Epithelial cell of esophagus (primary cell): ENCODE results near the gene NELL1.
"Not testable (repeated sequence)": the region's sequence is repeated elsewhere in the genome, so short reads cannot be mapped to it uniquely, and the experiment has no call there.

Experiments
- DNase-seq: peaks from one replicate; pipeline ENCODE4 v3.0.0; 2010; ENCODE audit warnings: low read depth
- H3K4me3 ChIP-seq: 2 replicates; pipeline ENCODE4 v1.5.1; 2011; ENCODE audit warnings: mild to moderate bottlenecking, low read length, control low read depth
- TF ChIP-seq, protein P1 (sequence below): IDR thresholded peaks from 2 replicates; pipeline ENCODE4 v1.5.1; 2011; ENCODE audit warnings: low read depth, mild to moderate bottlenecking, low read length, control low read depth, inconsistent platforms; ENCODE audit not compliant: insufficient read depth; ENCODE audit errors: missing control alignments

NELL1 gene

GRCh38 chr11:21254790-21255189 is 585.4 kb downstream of the NELL1 start:
- no peak overlapping the region for H3K4me3 ChIP-seq
- no peak for DNase-seq
- TF ChIP-seq, protein P1, sequence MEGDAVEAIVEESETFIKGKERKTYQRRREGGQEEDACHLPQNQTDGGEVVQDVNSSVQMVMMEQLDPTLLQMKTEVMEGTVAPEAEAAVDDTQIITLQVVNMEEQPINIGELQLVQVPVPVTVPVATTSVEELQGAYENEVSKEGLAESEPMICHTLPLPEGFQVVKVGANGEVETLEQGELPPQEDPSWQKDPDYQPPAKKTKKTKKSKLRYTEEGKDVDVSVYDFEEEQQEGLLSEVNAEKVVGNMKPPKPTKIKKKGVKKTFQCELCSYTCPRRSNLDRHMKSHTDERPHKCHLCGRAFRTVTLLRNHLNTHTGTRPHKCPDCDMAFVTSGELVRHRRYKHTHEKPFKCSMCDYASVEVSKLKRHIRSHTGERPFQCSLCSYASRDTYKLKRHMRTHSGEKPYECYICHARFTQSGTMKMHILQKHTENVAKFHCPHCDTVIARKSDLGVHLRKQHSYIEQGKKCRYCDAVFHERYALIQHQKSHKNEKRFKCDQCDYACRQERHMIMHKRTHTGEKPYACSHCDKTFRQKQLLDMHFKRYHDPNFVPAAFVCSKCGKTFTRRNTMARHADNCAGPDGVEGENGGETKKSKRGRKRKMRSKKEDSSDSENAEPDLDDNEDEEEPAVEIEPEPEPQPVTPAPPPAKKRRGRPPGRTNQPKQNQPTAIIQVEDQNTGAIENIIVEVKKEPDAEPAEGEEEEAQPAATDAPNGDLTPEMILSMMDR: no peak

DNA sequence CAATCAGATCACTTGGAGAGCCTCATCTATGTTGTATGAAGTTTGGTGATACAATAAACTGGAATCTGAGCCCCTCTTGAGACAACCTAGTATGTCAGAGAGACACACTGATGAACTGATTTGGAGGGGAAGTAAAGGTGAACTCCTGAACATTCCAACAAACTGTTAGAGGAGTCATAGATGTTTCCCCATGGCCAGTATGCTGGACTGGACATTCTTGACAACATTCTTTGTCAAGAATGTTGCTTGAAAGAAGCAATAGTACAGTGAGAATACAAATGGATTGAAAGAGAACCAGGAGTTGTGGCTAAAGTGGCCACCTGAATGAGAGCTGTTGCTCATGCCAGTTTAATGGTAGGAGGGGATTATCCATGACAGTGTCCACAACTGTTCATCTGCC is 588.1 kb downstream of the NELL1 start:
- no peak overlapping the region for H3K4me3 ChIP-seq
- DNase-seq: no peak
- TF ChIP-seq, protein P1: no peak

- no peak overlapping the region for H3K4me3 ChIP-seq
- DNase-seq: no peak
- TF ChIP-seq, protein P1: no peak
Measured at GRCh38 chr11:21258414-21258813, 589.0 kb downstream of the NELL1 start.

- H3K4me3 ChIP-seq: no peak overlapping the region
- DNase-seq: no peak
- TF ChIP-seq, protein P1: no peak
Measured at GRCh38 chr11:21260101-21260500, 590.7 kb downstream of the NELL1 start.

GRCh38 chr11:21262992-21263391 is 593.6 kb downstream of the NELL1 start:
- DNase-seq: no peak
- no peak overlapping the region for H3K4me3 ChIP-seq
- TF ChIP-seq, protein P1: no peak

DNA sequence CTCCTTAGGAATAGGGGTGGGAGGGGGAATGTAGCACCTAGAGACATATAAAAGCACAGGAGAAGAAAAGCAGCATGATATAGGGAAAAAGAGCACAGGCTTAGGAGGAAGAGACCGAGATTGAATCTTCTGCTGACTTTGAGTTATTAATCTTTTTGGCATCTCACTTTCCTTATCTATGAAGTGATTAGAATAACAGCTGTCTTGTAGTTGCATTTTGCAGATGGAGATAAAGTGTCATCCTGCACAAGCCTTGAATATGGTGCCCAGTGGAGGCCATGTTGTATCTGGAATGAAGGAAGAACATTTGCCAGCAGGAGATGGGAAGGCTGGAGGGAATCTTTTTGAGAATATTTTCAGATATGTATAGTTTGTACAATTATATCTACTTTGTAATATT is 594.7 kb downstream of the NELL1 start:
- no peak for DNase-seq
- H3K4me3 ChIP-seq: no peak overlapping the region
- TF ChIP-seq, protein P1: no peak

DNA sequence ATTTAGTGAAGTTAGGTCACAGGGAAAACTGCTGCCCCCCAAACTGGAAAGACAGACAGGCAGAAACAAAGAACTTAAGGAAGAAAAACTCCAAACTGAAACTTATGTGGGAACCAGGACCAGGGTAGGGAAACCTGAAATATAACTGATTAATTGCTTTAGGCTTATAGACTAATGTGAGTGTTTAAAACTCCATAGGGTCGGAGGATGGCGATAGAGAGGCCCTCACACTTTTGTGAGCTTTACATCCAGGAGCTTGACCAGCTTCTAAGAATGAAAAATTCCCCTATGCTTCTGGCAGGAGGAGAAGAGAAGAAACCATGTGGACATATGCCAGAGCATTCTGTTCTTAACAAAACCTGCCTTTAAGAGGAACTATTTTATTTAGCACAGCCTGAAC is 598.6 kb downstream of the NELL1 start:
- no peak for DNase-seq
- H3K4me3 ChIP-seq: no peak overlapping the region
- TF ChIP-seq, protein P1: no peak

DNA sequence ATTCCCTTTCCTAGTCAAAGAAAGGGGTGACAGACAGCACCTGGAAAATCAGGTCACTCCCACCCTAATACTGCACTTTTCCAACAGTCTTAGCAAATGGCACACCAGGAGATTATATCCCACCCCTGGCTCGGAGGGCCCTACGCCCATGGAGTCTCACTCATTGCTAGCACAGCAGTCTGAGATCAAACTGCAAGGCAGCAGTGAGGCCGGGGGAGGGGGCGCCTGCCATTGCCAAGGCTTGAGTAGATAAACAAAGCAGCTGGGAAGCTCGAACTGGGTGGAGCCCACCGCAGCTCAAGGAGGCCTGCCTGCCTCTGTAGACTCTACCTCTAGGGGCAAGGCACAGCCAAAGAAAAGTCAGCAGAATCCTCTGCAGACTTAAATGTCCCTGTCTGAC is 602.8 kb downstream of the NELL1 start:
- not testable (repeated sequence) for DNase-seq, H3K4me3 ChIP-seq
